ENCODE data around the gene CDH13. TPM values are rescaled to one million over a fixed set of nuclear protein-coding genes. Genes with fewer than 3 reads are reported as not detected.

Gene CDH13
- total and polyA plus RNA-seq, 7 donors = 6.1 to 30.7 (median 22.8) TPM

DNA sequence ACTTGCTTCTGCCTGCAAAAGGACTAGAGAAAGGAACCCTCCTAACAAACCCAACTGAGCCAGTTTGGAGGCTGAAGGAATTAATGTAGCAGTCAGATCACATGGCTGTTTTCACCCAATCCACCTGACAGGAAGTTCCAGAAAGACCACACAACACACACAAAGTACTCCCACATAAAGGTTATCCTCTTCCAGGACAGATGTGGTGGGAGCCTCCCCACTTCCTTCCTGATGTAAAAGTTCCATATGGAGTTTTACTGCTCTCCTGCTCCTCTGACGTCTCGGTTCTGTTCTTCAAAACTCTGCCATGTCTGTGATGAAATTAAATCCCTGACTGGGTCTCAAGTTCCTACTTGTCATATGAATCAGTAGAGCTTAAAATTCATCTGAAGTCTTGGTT lies 684.0 kb downstream of the CDH13 start:
- intact Hi-C loops (cut with DNase I) = no loop called here
- ATAC-seq = peak in 1 of 4 donors; percentile 56
- H3K4me1 ChIP-seq = peaks cover 22% of the 10 kb centered on the region
- H3K9me3 ChIP-seq = no peaks in the 10 kb centered on the region
- TF ChIP-seq CTCF (IDR thresholded peaks at IDR 0.05) = no peak
- H3K4me3 ChIP-seq = no peak overlapping the region
- 27 to 43% (median 31%) methylated on average over 2 of the region's 2 CpGs for WGBS, 3 donors
- no peaks in the 10 kb centered on the region for H3K27me3 ChIP-seq (ENCODE audit: insufficient read depth in 3 of 3, low read length in 2 of 3)
- H3K36me3 ChIP-seq (ENCODE audit: insufficient read depth in 1 of 2, low read depth in 1 of 2) = no peaks in the 10 kb centered on the region
- DNase-seq = no peak
- H3K27ac ChIP-seq = no peak overlapping the region

- TF ChIP-seq CTCF (IDR thresholded peaks at IDR 0.05) = no peak
- intact Hi-C loops (cut with DNase I) = no loop called here
Measured at GRCh38 chr16:83312015-83312717, 685.4 kb downstream of the CDH13 start.

DNA sequence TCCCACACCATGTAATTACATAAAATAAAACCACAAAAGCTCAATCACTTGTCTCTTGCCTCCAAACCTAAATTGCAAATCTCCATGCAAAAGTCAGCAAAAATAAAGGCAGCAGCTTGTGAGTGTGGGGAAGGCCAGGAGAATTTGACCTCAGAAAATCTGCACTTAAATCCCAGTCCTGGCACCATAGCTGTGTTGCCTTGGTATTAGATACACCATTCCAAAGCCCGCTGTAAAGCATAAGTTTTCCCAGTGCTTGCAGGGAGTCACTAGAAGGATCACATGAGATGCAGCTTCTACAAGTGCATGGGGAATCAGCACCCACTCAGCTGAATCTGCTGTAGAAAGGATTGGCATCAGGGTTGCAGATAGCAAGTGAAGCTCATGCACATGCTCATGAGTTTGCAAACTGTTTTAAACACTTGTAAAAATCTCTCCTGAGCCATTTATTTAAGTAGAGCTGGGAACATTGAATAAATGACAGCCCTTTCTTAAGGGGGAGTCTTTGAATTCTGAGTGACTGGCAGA lies 686.0 kb downstream of the CDH13 start:
- H3K4me1 ChIP-seq = peaks cover 22% of the 10 kb centered on the region
- intact Hi-C loops (cut with DNase I) = no loop called here
- TF ChIP-seq CTCF (IDR thresholded peaks at IDR 0.05) = no peak
- no peaks in the 10 kb centered on the region for H3K9me3 ChIP-seq
- ATAC-seq = peak in 1 of 4 donors; percentile 31
- H3K27me3 ChIP-seq (ENCODE audit: insufficient read depth in 3 of 3, low read length in 2 of 3) = no peaks in the 10 kb centered on the region
- WGBS, 3 donors = 37 to 44% (median 38%) methylated on average over 1 of the region's 1 CpG
- no peak for DNase-seq
- no peak overlapping the region for H3K4me3 ChIP-seq
- H3K27ac ChIP-seq = no peak overlapping the region
- no peaks in the 10 kb centered on the region for H3K36me3 ChIP-seq (ENCODE audit: insufficient read depth in 1 of 2, low read depth in 1 of 2)

More at GRCh38 chr16:83312015-83312717, 685.4 kb downstream of the CDH13 start:
- WGBS, 3 donors = 52 to 73% (median 55%) methylated on average over 3 of the region's 3 CpGs
- no peaks in the 10 kb centered on the region for H3K36me3 ChIP-seq (ENCODE audit: insufficient read depth in 1 of 2, low read depth in 1 of 2)
- H3K4me1 ChIP-seq = peaks cover 22% of the 10 kb centered on the region
- no peaks in the 10 kb centered on the region for H3K27me3 ChIP-seq (ENCODE audit: insufficient read depth in 3 of 3, low read length in 2 of 3)
- DNase-seq (no peak), ATAC-seq (peak; percentile 25 to 82 (median 58))
- no peak overlapping the region for H3K27ac ChIP-seq
- no peaks in the 10 kb centered on the region for H3K9me3 ChIP-seq
- no peak overlapping the region for H3K4me3 ChIP-seq

DNA sequence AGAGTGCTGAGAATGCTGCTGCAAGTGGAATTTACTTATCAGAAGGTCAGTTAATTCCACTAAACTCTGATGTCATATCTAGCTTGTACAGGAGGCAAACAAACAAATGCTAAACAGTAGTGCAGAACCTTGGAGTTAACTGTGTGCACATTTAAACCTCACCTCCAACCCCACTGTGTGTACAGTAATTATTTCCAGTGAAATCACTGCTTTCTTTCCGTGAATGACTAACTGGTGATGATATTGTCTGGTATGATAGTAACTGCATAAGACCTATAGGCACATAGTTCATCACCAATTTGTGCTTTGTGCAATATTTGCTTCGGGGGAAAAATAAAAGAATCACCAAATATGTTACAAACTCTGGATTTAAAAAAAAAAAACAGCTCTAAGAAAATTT lies 688.5 kb downstream of the CDH13 start:
- TF ChIP-seq CTCF (IDR thresholded peaks at IDR 0.05) = no peak
- no peaks in the 10 kb centered on the region for H3K9me3 ChIP-seq
- peaks cover 15% of the 10 kb centered on the region for H3K4me1 ChIP-seq
- no peak for DNase-seq
- no peaks in the 10 kb centered on the region for H3K27me3 ChIP-seq (ENCODE audit: insufficient read depth in 3 of 3, low read length in 2 of 3)
- 89 to 94% (median 92%) methylated on average over 2 of the region's 2 CpGs for WGBS, 3 donors
- no peaks in the 10 kb centered on the region for H3K36me3 ChIP-seq (ENCODE audit: insufficient read depth in 1 of 2, low read depth in 1 of 2)
- H3K27ac ChIP-seq = no peak overlapping the region
- ATAC-seq = no peak
- H3K4me3 ChIP-seq = no peak overlapping the region
- intact Hi-C loops (cut with DNase I) = no loop called here

Data from psoas muscle (tissue), 8 donors.